GM19328 (cell line): ENCODE results near the gene EOLA1.
"Not testable (repeated sequence)": the region's sequence is repeated elsewhere in the genome, so short reads cannot be mapped to it uniquely, and the experiment has no call there.

ENCODE experiments used
- ATAC-seq: cut with Tn5 transposase; IDR thresholded peaks from one replicate; pipeline ENCODE4 v1.9.1; 2021; ENCODE audit warnings: mild to moderate bottlenecking, moderate library complexity; ENCODE audit not compliant: unreplicated experiment

EOLA1 gene

DNA sequence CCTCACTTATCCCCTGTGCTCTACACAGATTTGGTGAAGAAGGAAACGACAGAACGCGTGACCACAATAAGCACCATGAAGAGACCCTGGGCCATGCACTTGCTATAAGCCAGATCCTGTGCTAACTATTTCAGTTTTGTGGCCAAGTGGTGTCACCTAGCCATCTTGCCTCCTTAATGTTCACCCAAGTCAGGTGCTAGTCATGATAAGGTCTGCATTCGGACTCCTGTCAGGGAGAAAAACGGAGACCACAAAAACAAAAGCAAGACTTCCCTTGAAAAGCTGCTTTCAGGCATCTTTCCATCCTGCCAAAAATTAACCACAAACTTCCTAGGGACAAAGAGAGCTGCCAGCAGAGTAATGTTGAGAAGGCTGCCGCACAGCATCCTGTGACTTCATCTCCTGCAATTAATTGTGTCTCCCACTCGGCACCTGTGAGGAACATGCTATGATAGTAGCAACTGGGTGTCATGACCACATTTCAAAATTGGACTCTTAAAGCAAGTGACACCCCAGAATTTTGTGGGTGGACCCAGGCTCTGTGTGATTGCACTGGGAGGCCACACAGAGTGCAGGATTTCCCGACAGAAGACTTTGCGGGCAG is 26.9 kb upstream of the EOLA1 start:
- ATAC-seq: no peak

DNA sequence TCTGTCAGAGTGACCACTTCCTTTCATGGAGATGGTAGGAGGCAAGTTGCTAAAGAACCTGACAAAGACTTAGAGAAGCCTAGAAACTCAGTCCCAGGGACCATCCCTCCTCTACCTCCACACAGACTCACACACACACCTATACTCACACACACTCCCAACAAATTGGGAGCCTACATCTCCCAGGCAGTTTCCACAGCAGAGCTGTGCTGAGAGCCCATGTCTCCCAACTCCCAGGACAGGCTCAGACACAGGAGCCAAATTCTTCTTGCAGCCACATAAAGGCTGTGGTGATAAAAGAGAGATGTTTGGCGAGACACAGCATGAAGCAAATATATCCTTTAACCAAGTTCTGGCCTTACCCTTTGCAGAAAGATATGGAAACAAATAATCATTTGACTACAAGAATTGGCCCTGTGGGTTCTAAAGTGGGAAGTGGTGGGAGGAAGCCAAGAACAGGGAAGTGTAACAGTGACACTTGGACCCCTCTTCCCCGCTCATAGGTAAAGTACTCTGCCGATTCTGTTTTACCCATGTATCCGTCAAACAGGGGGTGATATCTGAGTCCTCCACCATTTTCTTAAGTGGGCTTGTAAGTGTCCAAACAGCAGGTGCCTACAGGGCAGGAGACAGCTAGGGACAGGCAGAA is 24.7 kb upstream of the EOLA1 start:
- ATAC-seq: no peak

DNA sequence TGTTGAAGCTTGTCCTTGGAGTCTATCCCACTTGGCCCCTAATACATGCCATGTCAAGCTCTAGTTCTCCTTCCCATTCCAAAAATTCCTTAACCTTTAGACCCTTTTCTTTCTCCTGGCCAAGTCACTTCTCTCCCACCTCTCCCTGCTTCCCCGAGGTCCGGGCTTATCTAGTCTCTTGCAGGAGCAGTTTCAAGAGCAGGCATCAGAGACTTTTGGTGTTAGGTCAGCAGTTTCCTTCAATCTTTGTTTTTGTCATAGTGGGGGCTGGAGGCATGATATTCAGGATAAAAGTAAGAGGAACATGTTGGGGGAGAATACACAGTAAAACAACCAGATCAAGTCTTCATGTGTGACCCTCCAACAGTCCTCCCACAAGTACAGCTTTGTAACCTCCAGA is 24.2 kb upstream of the EOLA1 start:
- no peak for ATAC-seq

DNA sequence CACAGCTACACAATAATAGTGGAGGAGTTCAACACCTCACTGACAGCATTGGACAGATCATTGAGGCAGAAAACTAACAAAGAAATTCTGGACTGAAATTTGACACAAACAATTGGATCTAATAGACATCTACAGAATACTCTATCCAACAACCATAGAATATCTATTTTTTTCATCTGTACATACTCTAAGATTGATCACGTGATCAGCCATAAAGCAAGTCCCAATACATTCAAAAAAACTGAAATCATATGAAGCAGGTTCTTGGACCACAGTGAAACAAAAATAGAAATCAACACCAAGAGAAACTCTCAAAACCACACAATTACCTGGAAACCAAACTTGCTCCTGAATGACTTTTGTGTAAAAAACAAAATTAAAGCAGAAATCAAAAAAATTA is 23.5 kb upstream of the EOLA1 start:
- no peak for ATAC-seq

DNA sequence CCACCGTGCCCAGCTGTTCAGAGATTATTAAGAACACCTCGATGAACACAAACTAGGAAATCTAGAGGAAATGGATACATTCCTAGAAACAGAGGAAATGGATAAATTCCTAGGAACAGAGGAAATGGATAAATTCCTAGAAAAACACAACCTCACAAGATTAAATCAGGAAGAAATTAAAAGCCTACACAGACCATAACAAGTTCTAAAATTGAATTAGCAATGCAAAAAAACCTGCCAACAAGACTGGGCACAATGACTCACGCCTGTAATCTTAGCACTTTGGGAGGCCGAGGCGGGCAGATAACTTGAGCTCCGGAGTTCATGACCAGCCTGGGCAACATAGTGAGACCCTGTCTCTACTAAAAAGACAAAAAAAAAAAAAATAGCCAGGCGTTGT is 22.6 kb upstream of the EOLA1 start:
- no peak for ATAC-seq

DNA sequence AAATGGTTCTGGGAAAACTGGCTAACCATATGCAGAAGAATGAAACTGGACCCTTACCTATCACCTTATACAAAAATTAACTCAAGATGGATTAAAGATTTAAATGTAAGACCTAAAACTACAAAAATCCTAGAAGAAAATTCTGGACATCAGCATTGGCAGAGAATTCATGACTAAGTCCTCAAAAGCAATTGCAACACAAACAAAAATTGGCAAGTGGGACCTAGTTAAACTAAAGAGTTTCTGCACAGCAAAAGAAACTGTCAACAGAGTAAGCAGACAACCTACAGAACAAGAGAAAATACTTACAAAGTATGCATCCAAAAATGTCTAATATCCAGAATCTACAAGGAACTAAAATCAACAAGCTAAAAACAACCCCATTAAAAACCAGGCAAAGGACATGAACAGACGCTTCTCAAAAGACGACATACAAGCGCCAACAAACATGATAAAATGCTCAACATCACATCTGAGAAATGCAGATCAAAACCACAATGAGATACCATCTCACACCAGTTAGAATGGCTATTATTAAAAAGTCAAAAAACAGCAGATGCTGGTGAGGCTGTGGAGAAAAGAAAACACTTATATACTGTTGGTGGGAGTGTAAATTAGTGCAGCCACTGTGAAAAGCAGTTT is 20.1 kb upstream of the EOLA1 start:
- not testable (repeated sequence) for ATAC-seq

DNA sequence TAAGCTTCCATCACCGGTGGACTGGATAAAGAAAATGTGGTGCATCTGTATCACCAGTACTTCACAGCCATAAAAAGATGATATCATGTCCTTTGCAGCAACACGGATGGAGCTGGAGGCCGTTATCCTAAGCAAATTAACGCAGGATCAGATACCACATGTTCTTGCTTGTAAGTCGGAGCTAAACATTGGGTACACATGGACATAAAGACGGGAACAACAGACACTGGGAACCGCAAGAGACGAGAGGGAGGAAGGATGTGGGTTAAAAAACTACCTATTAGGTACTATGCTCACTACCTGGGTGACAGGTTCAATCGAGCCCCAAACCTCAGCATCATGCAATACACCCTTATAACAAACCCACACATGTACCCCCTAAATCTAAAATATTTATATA is 19.4 kb upstream of the EOLA1 start:
- ATAC-seq: no peak

DNA sequence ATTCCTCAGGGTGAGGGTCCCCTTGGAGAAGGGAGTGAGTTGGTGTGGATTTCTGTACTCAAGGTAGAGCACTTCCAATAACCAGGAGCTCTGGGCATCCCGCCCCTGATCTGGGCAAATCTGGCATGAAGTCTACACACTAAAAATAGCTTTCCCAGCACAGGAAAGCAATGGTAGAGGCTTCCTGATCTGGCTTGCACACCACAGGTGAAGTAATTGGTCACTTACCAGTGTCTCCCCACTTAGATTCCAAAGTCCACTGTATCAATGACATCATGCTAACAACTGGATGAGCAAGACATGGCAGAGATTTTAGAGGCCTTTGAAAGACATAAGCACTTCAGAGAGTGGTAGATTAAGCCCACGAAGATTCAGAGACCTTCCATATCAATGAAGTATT is 17.9 kb upstream of the EOLA1 start:
- ATAC-seq: no peak

DNA sequence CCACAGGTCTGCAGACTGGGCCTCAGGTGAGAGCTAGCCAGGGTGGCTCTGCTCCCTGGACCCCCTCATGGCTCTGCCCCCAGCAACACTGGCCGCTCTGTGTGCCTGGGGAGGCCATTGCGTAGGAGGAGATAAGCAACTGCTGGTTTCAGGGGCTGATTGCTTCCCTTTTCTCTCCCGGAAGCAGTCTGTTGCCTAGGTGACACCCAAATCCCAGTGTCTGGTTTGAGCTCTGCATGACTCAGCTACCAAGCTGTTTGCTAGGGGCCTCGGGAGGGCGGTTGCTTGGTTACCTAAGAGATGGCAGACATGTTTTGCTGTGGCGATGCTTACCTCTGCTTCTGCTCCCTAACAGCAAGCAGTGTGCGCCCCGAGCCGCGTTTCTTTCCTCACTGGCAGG is 15.4 kb upstream of the EOLA1 start:
- ATAC-seq: peak; percentile 98

DNA sequence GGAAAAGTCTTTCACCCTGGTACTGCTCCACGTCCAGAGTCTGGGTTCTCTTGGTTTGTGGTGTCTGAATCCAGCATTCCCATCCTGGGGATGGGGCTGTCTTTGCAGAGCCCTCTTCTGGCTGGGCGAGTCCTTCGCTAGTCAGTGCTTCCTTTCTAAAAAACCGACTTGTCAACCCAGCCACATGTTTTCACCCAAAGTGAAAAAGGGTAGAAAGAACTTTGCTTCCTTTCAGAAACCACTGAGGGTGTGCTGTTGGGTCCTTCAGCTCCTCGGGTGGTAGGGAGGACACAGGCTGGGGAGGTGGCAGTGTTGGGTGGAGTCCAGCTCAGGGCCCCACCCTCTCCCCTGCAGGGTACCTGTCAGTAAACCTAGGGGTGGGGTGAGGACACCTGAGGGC is 14.9 kb upstream of the EOLA1 start:
- ATAC-seq: peak; percentile 22

DNA sequence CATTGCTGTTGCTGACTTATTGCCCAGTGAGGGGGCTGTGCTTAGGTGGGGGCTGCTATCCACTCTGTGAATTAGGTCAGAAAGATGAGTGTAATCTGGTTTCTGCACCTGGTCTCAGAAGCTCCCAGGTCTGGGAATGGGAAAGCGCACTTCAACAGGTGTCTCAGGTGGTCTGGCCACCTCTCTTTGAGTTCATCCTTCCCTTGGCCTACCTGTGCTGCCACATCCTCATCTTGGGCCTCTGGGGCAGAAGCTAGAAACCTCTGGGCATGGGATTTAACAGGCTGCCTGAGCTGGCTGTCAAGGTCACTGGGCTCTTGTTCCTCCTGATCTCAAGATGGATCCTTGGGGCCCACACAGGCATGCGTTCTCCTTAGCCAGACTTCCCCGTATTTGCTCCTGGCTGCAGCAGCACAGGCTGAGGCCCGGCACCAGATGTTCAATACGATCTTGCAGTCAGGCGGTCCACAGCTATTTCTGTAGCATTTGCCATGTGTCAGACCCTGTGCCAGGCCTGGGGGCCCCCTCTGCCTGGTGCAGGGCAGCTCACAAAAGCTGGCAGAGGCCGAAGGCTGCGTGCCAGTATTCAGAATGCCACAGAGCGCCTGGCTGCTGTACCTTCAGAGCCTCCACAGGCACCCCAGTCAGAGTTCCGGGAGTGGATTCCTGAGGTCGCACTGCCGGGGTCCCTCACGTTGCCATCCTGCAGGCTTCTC is 14.3 kb upstream of the EOLA1 start:
- ATAC-seq: not testable (repeated sequence)

DNA sequence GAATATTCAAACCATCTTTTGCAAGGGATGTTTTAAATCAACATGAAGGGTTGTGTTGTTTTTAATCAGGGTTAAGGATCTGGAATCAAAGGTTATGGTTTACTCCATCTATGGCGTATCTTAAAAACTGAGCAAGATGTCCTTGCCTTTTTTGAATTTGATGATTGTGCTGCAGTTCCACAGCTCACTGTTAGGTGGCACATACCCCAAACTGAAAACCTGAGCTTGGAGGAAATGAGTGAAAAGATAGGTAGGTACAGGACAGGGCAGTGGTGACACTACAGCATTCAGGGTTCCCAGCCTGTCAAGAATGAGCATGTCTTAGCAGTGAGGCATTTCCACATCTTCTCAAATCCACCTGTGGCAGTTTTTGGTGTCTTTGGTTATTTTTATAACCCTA is 13.1 kb upstream of the EOLA1 start:
- no peak for ATAC-seq

DNA sequence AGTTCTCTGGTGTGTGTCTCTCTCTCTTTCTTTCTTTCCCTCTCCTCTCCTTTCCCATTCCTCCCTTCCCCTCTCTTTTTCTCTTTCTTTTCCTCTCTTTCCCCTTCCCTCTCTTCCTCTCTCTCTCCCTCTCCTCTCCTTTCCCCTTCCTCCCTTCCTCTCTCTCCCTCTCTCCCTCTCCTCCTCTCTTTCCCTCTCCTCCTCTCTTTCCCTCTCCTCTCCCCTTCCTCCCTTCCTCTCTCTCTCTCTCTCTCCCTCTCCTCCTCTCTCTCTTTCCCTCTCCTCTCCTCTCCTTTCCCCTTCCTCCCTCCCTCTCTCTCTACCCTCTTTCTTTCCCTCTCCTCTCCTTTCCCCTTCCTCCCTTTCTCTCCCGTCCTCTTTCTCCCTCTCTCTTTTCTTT is 12.4 kb upstream of the EOLA1 start:
- ATAC-seq: no peak

DNA sequence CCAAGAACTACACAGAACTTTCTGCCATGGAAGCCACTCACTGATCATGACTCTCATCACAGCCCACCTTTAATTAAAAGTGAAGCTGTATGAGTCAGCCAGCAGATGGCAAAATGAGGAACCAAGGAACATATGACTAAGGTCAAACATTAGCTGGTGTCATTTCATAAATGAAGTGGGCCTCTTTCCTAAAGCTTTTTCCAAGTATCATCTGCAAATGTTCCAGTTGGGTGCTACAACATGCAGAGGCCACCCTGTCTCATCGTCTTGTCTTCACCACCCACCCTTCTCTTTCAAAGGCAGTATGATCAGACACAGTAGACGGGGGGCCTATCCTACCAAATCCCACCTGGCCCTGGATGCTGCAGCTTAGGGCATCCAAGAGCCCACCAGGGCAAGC is 9.2 kb upstream of the EOLA1 start:
- ATAC-seq: no peak

DNA sequence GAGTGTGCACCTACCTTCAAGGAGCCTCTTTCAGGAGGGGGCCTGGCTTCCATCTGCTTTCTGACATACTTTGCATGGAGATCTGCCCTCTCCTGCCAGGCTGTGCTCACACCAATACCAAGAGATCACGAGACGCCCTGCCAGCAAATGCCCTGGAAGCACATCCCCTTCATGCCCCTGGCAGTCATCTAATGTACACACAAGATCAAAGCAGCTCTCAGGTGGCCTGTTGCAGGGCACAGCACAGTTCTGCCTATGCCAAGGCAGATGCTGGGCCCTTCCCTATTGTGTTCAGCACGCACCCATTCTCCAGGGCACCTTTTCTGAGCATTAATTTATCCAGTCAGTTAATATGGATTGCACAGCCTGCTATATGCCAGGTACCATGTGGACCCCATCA is 7.9 kb upstream of the EOLA1 start:
- not testable (repeated sequence) for ATAC-seq

DNA sequence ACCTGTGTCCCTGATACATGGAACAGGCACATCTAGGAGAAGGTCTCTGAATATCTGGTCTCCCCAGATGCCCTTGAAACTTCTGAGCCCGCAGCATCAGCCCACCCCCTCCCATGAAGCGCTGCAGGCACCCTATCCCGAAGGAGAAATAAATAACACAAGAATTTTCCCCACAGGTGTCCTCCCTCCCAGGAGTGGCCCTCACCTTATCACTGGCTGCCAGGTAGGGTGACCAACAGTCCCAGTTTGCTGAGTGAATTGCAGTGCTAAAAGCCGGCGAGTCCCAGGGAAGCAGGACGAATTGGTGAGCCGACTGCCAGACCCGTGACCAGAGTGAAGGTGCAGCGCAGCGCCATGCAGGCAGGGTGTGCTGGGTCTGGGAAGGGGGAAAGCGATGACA is 6.8 kb upstream of the EOLA1 start:
- not testable (repeated sequence) for ATAC-seq

DNA sequence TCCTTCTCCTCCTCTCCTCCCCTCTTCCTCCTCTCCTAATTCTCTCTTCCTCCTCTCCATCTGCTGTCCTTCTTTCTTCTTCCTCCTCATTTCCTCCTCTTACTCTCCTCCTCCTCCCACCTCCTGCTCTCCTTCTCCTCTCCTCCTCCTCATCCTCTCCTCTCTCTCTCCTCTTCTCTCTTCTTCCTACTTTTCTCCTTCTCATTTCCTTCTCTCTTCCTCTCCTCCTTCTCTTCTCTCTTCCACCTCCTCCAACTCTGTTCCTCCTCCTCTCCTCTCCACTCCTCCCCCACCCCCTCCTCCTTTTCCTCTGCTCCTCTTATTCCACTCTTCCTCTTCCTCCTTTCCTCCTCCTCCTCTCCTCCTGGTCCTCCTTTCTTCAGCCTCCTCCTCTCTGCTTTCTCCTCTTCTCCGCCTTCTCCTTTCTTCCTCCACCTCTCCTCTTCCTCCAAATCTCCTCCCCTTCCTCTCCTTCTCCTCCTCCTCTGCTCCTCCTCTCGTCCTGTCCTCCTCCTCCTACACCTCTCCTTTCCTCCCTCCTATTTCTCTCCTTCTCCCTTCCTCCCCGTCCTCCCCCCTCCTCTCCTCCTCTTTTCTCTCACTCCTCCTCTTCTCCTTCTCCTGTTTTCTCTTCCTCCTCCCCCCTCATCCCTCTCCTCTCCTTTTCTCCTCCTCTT is 5.7 kb upstream of the EOLA1 start:
- ATAC-seq: not testable (repeated sequence)

DNA sequence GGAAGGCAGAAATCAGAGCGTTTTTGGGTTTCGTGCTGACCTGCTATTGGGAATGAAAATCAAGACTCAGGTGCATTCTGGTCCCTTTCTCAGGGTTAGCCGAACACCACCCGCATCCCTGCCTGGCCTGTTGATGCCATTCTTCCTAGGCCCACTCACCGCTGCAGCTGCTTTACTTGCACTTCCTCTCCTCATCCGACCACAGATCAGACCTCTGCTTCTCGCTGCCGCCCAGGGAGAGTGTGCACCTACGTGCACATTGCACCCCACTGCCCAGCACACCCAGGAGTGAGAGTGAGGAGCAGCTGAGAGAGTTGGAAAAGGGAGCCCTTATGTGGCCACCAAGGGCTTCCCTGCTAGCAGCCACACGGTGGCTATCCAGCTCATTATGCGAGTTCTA is 3.3 kb upstream of the EOLA1 start:
- not testable (repeated sequence) for ATAC-seq

DNA sequence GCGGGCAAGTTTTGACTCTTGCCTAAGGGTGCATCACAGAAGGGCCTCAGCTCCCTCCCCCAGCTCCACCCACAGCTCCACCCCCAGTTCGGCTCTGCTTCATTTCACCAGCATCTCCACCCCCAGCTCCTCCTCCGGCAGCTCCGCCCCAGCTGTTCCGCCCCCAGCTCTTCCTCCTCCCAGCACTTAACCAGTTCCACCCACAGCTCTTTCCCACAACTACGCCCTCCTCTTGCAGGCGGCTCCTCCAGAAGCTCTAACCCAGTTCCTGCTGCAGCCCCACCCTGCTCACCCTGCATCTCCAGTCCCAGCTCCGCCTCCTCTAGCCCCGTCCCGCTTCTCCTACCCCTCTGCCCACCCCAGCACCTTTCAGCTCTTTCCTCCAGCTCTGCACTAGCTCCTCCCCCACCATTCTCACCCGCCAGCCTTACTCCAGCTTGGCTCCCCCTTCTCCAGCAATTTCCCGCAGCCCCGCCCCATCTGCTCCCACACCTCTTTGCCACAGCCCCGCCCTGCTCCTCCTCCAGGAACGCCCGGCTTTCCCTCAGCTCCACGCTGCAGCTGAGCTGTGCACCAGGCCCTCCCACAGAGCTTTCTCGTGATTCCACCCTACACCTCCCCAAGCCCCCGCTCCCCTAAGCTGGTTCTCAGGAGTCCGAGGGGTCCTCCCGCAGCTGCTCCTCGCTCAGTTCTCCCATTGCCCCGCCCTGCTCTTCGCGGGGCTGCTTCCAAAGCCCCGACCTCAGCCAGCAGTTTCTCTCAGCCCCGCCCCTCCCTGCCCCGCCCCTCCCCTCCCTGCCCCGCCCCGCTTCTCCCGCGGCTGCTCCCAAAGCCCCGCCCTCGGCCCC is 1.3 kb upstream of the EOLA1 start:
- peak; percentile 39 for ATAC-seq

DNA sequence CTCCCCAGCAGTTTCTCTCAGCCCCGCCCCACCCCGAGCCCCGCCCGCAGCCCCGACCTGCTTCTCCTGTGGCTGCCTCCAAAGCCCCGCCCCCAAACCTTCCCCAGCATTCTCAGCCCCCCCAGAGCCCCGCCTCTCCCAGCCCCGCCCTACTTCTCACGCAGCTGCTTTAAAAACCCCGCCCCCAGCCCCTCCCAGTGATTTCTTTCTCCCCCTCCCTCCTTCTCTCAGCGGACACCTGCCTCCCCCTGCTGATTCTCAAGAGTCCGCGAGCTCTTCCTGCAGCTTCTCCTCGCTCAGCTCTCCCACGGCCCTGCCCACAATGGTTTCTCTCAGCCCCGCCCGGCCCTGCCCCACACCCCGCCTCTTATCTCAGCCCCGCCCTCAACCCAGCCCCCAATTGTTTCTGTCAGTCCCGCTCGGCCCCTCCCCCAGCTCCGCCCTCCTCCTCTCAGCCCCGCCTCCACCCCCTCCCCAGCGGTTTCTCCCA is 636 bp upstream of the EOLA1 start:
- peak; percentile 17 for ATAC-seq
